Measurements from ENCODE around the gene TMEM181.
A peak's percentile ranks its signal among the peaks of the same experiment; 100 is the strongest.
"Not testable (repeated sequence)": the region's sequence is repeated elsewhere in the genome, so short reads cannot be mapped to it uniquely, and the experiment has no call there.

Gene TMEM181

DNA sequence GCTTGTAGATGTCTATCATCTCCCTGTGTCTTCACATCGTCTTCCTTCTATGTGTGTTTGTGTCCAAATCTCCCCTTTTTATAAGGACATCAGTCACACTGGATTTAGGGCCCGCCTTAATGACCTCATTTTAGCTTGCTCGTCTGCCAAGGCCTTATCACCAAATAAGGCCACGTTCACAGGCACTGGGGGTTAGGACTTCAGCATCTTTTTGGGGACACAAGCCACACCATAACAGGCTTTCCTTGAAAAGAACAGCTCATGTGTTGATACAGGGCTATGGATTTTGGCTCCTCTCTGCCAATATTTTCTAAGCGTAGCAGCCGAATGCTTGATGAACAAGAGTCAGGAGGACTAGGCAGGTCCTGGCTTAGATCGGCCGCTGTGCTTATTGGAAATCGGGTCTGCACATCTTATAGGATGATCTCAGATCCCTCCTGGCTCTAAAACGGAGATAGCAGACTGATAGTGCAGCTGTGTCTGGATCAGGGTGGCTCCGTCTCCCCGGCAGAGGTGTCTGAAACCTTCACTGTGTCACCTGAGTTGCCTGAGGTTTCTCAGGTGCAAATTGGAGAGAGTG is 16.2 kb upstream of the TMEM181 start:
- no peak for ATAC-seq (replicated peaks; ENCODE audit: extremely low read depth, poor library complexity, severe bottlenecking)
- H3K27me3 Mint-ChIP-seq: peaks cover 72% of the 10 kb centered on the region
- no peaks in the 10 kb centered on the region for H3K9me3 Mint-ChIP-seq
- no peak for DNase-seq (ENCODE audit: low spot score in 2 of 2)
- H3K36me3 Mint-ChIP-seq (ENCODE audit: insufficient read depth): peaks cover 2% of the 10 kb centered on the region
- no peak overlapping the region for H3K27ac Mint-ChIP-seq (ENCODE audit: low read depth)
- no peak overlapping the region for H3K4me3 Mint-ChIP-seq
- H3K4me1 Mint-ChIP-seq: no peaks in the 10 kb centered on the region

DNA sequence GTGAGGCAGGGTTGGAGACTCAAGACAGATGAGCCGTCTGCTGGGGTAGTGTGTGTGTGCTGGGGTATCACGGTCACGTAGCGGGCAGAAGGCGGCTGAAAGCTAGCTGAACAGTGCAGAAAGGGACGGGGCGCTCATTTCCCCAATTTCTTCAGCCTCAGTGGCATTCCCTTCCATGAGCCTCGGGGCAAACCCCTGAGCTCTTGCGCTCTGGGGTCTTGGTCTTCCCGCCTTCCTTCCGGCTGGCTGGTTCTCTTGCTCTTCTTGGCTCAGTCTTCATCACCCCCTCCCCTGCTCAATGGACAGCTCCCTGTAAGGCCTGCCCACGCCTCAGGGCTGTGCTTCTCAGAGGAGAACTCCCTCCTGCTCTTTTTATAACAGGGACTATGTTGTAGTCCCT is 15.5 kb upstream of the TMEM181 start:
- Mint-ChIP-seq H3K4me3 (no peak overlapping the region), H3K36me3 (ENCODE audit: insufficient read depth) (no peaks in the 10 kb centered on the region), H3K27me3 (peaks cover 65% of the 10 kb centered on the region), H3K4me1 (no peaks in the 10 kb centered on the region), H3K27ac (ENCODE audit: low read depth) (no peak overlapping the region), H3K9me3 (no peaks in the 10 kb centered on the region)
- ATAC-seq (replicated peaks; ENCODE audit: extremely low read depth, poor library complexity, severe bottlenecking) (no peak), DNase-seq (ENCODE audit: low spot score in 2 of 2) (no peak)

DNA sequence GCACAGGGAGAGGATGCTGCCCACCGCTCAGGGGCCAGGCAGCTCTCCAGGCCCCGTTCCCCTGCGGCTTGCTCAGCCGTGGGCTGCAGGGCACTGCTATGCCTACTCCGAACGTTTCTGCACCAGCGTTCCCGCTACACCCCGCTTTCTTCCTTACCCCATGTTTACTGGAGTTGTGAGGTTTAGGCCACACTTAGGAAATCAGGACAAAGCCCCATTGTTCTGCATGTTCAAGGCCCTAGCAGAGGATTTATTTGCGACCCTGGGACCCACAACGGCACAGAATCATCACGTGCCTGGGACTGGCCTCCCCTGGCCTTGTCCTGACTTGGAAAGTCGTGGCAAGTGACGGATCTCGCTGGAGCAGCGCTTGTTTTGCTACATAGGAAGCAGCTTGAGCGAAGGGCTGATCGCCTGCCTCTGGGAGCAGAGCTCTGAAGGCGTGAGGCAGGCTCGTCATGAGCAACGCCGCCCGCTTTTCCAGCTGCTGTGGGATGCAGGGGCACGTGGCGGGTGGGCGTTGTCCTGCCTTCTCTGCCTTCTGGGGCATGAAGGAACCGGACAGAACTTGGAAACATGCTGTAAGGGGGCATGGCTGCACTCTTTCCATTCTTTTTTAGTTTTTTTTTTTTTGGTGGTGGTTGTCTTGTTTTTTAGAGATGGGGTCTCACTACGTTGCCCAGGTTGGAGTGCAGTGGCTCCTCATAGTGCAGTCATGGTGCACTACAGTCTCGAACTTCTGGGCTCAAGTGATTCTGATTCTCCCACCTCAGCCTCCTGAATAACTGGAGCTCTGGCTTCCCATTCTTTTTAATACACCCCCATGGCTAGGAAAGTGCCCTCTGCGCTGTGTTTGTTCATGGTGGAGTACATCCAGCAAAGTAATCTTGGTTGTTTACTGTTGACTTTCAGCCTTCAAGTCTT is 14.6 kb upstream of the TMEM181 start:
- no peaks in the 10 kb centered on the region for H3K9me3 Mint-ChIP-seq
- H3K4me1 Mint-ChIP-seq: no peaks in the 10 kb centered on the region
- no peaks in the 10 kb centered on the region for H3K36me3 Mint-ChIP-seq (ENCODE audit: insufficient read depth)
- no peak for DNase-seq (ENCODE audit: low spot score in 2 of 2)
- H3K27ac Mint-ChIP-seq (ENCODE audit: low read depth): no peak overlapping the region
- peaks cover 56% of the 10 kb centered on the region for H3K27me3 Mint-ChIP-seq
- no peak for ATAC-seq (replicated peaks; ENCODE audit: extremely low read depth, poor library complexity, severe bottlenecking)
- no peak overlapping the region for H3K4me3 Mint-ChIP-seq

DNA sequence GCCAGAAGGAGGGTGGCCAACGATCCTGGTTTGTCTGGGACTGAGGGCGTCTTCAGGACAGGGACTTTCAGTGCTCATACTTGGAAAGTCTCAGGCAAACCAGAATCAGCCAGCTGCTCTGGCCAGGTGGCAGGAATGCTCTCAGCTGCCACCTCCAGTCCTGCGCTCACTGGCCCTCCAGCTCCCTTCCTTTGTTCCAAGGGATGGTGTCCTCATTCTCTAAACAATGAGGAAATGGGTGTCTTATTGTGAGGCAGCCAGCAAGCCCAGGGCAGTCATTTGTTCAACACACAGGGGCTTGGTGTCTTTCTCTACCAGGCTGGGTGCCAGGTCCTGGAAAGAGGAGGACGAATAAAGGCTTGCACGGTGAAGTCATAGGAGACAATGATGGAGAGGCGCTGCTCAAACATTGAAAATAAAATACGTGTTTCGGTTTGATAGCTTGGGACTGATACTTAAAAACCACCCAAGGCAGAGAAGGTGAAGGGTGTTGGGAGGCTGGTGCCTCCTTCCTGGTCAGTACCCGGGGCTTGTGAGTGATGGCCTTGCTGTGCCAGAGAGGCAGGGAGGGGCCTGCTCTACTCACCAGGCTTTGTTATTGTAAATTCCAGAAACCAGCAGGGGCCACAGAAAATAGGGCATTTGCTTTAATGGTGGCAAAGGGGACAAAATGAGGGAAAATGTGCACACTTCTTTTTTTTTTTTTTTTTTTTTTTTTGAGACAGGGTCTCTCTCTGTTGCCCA is 11.3 kb upstream of the TMEM181 start:
- no peaks in the 10 kb centered on the region for H3K4me1 Mint-ChIP-seq
- no peak for ATAC-seq (replicated peaks; ENCODE audit: extremely low read depth, poor library complexity, severe bottlenecking)

DNA sequence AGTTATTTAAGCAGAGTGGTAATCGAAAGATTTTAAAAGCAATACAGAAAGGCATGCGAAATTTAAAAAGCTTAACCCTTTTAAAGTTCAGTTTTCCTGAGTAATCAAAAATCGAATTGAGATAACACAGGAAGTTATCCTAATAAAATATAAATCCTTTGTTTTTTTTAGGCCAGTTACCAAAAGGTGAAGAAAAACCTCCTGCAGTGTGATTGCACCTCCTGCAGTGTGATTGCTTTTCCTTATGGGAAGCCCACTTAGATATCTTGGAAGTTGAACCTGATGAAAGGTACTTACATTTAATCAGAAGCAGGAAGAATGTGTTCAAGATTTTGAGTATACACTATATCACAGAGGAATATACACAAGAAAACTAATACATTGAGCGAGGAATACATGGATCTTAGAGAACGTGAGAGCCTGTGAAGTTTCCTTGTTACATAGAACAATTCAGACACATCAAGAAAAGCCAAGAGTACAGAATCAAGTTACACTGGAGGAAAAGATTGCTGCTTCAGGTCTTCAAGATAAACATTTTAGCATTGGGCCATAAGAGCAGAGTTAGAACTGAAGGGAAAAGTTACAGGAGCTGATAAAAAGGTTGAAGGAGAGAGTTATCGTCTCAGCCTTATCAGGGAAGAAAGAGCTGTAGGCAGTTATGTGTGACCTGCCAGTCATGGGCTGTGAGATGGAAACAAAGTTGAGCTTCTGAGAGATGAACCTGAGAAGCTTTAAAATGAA is 7.7 kb upstream of the TMEM181 start:
- Mint-ChIP-seq H3K27ac (ENCODE audit: low read depth) (no peak overlapping the region), H3K9me3 (no peaks in the 10 kb centered on the region), H3K36me3 (ENCODE audit: insufficient read depth) (no peaks in the 10 kb centered on the region), H3K27me3 (peaks cover 10% of the 10 kb centered on the region), H3K4me1 (no peaks in the 10 kb centered on the region), H3K4me3 (no peak overlapping the region)
- ATAC-seq (replicated peaks; ENCODE audit: extremely low read depth, poor library complexity, severe bottlenecking) (no peak), DNase-seq (ENCODE audit: low spot score in 2 of 2) (no peak)

More for the DNA sequence above, 11.3 kb upstream of the TMEM181 start:
- Mint-ChIP-seq H3K27me3 (peaks cover 40% of the 10 kb centered on the region), H3K9me3 (no peaks in the 10 kb centered on the region), H3K27ac (ENCODE audit: low read depth) (no peak overlapping the region), H3K4me3 (no peak overlapping the region), H3K36me3 (ENCODE audit: insufficient read depth) (no peaks in the 10 kb centered on the region)
- no peak for DNase-seq (ENCODE audit: low spot score in 2 of 2)

DNA sequence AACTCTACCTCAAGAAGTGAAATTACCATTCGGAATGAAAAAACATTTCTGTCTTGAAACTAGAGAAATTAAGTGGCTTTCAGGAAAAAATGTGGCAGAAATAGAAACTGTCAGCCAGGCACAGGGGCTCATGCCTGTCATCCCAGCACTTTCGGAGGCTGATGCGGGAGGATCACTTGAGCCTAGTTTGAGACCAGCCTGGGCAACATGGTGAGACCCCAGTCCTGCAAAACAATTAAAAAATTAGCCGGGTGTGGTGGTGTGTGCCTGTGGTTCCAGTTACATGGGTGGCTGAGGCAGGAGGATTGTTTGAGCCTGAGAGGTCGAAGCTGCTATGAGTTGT is 7.1 kb upstream of the TMEM181 start:
- no peaks in the 10 kb centered on the region for H3K36me3 Mint-ChIP-seq (ENCODE audit: insufficient read depth)
- no peaks in the 10 kb centered on the region for H3K9me3 Mint-ChIP-seq
- no peaks in the 10 kb centered on the region for H3K4me1 Mint-ChIP-seq
- ATAC-seq (replicated peaks; ENCODE audit: extremely low read depth, poor library complexity, severe bottlenecking) (no peak), DNase-seq (ENCODE audit: low spot score in 2 of 2) (no peak)
- no peak overlapping the region for H3K27ac Mint-ChIP-seq (ENCODE audit: low read depth)
- peaks cover 7% of the 10 kb centered on the region for H3K27me3 Mint-ChIP-seq
- no peak overlapping the region for H3K4me3 Mint-ChIP-seq

DNA sequence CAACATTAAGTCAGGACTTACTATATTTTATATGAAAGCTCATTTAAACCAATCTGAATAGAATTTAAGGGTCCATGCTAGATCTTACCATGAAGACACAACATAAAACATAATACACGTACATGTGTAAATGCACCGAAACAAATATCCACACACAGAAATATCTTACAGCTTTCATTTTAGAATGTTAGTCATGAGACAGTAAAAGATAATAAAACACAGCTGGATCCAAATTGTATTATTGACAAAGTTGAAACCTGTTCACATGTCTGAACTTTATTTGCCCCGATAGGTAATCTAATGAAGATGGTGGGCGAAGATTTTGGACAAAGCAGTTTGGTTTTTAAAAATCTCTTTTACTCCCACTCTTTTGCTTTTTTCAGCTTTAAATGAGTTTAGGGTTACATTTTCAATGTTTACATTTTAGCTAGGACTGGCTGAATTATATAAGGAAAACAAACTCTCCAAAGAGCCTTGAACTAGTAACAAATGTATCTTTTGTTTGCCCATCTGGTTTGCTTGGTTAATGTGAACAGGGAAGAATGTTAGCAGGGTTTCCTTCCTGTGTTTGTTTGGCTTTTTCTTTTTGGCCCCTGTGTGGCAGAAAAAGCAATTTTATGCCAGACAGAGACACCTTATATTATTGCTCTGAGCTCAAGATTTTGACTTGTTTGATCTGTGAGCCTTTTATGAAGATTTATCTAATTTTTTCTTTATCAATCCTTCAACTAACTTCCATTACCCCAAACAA is 5.1 kb upstream of the TMEM181 start:
- H3K9me3 Mint-ChIP-seq: no peaks in the 10 kb centered on the region
- no peak overlapping the region for H3K4me3 Mint-ChIP-seq
- no peaks in the 10 kb centered on the region for H3K36me3 Mint-ChIP-seq (ENCODE audit: insufficient read depth)
- H3K27ac Mint-ChIP-seq (ENCODE audit: low read depth): no peak overlapping the region
- DNase-seq (ENCODE audit: low spot score in 2 of 2) (no peak), ATAC-seq (replicated peaks; ENCODE audit: extremely low read depth, poor library complexity, severe bottlenecking) (no peak)
- no peaks in the 10 kb centered on the region for H3K27me3 Mint-ChIP-seq
- no peaks in the 10 kb centered on the region for H3K4me1 Mint-ChIP-seq

DNA sequence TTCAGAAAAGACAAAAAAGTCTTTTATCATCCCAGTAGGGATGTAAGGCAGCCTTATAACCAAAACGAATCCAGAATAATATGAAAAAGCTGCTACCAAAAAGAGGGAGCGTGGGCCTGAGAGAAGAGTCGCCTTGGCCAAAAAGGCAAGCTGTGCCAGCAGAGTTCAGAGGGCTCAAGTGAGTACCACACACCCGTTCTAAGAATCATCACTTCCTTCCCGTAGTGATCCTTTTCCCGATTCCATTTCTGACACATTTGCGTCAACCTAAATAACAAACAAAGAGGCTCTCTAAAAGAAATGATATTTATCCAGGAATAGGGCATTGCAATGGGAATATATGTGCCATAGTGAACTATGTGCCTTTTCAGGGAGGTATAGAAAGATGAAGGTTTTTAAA is 3.8 kb upstream of the TMEM181 start:
- H3K36me3 Mint-ChIP-seq (ENCODE audit: insufficient read depth): peaks cover 5% of the 10 kb centered on the region
- H3K9me3 Mint-ChIP-seq: no peaks in the 10 kb centered on the region
- no peak overlapping the region for H3K27ac Mint-ChIP-seq (ENCODE audit: low read depth)
- H3K4me1 Mint-ChIP-seq: peaks cover 6% of the 10 kb centered on the region
- ATAC-seq (replicated peaks; ENCODE audit: extremely low read depth, poor library complexity, severe bottlenecking): no peak
- no peak overlapping the region for H3K4me3 Mint-ChIP-seq
- H3K27me3 Mint-ChIP-seq: no peaks in the 10 kb centered on the region
- no peak for DNase-seq (ENCODE audit: low spot score in 2 of 2)

DNA sequence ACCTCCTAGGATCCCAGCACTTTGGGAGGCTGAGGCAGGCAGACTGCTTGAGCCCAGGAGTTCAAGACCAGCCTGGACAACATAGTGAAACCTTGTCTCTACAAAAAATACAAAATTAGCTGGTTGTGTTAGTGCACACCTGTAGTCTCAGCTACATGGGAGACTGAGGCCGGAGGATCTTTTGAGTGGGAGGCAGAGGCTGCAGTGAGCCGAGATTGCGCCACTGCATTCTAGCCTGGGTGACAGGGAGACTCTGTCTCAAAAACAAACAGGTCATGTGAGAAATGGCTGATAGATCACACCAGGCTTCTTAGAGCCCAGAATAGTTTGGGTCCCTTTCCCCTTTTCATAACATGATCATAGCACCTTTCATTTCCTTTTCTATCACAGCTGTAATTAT is 2.8 kb upstream of the TMEM181 start:
- H3K27ac Mint-ChIP-seq (ENCODE audit: low read depth); H3K27me3 Mint-ChIP-seq: not testable (repeated sequence)
- H3K4me1 Mint-ChIP-seq: peaks cover 16% of the 10 kb centered on the region

DNA sequence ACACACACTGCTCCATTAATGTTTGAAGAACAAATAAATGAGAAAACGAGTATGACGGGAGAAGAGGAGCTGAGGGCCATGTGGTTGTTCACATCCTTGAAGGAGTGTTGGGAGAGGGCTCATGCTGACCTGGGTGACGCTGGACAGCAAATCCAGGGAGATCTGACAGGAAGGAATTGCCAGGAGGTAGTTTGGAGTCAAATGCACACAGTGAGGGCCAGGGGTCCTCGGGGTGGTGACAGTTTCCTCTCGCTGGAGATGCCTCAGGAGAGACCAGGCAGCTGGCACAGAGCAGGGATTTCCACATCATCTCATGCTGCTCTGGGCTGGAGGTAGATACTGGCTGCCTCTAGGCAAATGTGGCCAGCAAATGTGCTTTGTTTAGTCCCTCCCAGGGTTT is 2.0 kb upstream of the TMEM181 start:
- H3K4me1 Mint-ChIP-seq: peaks cover 24% of the 10 kb centered on the region
- H3K27me3 Mint-ChIP-seq: no peaks in the 10 kb centered on the region
- no peak for ATAC-seq (replicated peaks; ENCODE audit: extremely low read depth, poor library complexity, severe bottlenecking)
- H3K27ac Mint-ChIP-seq (ENCODE audit: low read depth): no peak overlapping the region
- no peak overlapping the region for H3K4me3 Mint-ChIP-seq
- no peak for DNase-seq (ENCODE audit: low spot score in 2 of 2)
- H3K36me3 Mint-ChIP-seq (ENCODE audit: insufficient read depth): peaks cover 8% of the 10 kb centered on the region
- H3K9me3 Mint-ChIP-seq: no peaks in the 10 kb centered on the region

More for the DNA sequence above, 2.8 kb upstream of the TMEM181 start:
- H3K9me3 Mint-ChIP-seq; DNase-seq (ENCODE audit: low spot score in 2 of 2); H3K4me3 Mint-ChIP-seq; H3K36me3 Mint-ChIP-seq (ENCODE audit: insufficient read depth); ATAC-seq (replicated peaks; ENCODE audit: extremely low read depth, poor library complexity, severe bottlenecking): not testable (repeated sequence)

DNA sequence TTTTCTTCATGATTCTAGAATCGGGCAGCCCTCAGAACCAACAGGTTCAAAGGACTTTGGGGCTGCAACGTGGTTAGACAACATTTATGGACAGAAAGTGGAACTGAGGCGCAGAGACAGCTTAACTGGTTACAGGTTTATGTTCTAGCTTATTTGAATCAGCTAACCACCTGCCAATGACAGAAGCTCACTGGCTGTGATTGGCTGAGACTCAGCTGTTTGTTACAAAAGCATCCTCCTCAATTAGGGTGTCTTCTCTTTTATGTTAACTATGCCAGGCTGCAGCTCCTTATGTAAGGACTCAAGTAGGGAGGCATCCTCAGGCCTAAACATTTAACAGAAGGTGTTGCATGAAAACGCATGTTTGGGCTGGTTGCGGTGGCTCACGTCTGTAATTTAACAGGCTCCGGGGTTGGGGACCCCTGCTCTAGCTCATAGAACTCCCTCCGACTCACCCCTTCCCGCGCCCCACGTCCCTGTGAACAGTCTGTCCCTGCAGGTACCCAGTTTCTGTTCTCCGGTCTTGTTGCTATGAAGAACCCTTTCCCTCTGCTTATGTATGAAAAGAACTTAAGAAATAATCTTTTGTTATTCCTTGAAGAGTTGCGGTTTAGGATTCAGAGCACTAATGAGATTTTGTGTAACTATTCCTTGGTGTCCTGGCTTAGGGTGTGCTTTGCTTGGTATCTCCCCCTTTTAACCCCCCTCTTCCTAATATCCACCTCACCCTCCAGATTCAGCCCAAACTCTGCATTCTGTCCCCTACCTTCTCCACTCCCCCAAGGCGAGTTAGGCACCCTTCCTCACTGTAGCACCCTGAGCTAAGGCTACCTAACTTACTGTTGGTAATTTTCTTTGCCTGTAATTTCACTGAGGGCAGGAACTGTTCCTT is 1.2 kb upstream of the TMEM181 start:
- no peak for ATAC-seq (replicated peaks; ENCODE audit: extremely low read depth, poor library complexity, severe bottlenecking)
- peaks cover 8% of the 10 kb centered on the region for H3K36me3 Mint-ChIP-seq (ENCODE audit: insufficient read depth)
- peak overlapping the region; percentile 61 for H3K4me3 Mint-ChIP-seq
- no peak overlapping the region for H3K27ac Mint-ChIP-seq (ENCODE audit: low read depth)
- peaks cover 24% of the 10 kb centered on the region for H3K4me1 Mint-ChIP-seq
- H3K9me3 Mint-ChIP-seq: no peaks in the 10 kb centered on the region
- no peaks in the 10 kb centered on the region for H3K27me3 Mint-ChIP-seq
- DNase-seq (ENCODE audit: low spot score in 2 of 2): no peak

Data from central memory CD8-positive, alpha-beta T cell (primary cell).